ENCODE results near the gene CACNA1F.

DNA sequence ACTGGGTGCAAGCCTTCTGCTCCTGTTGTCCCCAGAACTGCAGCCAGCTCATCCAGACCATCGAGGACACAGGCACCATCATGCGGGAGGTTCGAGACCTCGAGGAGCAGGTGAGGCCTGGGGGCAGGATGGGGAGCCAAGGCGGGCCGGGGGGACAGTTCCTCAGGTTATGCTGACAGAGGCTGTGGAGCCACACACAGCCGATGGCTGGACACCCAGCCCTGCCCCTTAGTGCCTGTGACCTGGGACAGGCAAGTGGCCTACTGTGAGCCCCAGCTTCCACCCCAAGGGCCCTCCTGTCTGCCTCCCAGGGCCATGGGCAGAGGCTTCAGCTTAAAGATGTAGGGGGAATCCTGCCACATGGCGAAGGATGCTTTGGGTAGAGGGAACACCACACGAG lies 16.5 kb upstream of the CACNA1F start:
- no peak for TF ChIP-seq CTCF (IDR thresholded peaks at IDR 0.05)
- no peak for TF ChIP-seq POLR2A (IDR thresholded peaks at IDR 0.05)
